Keratinocyte (primary cell): ENCODE measurements around the gene SH3GLB2. TPM values are rescaled to one million over a fixed set of nuclear protein-coding genes. Genes with fewer than 3 reads are reported as not detected.

Experiments used
- DNase-seq: peaks from one replicate; pipeline ENCODE4 v3.0.0-alpha.2; 2011; ENCODE audit warnings: low read depth, missing footprints, low spot score
- FAIRE-seq: peaks from 2 replicates; lab custom pipeline; 2011; peaks lifted over from hg19 to GRCh38; lab: Jason Lieb, UNC
- H2AFZ ChIP-seq: 2 replicates; pipeline ENCODE4 v1.6.0; 2012; ENCODE audit warnings: low read length, control low read depth, inconsistent platforms; ENCODE audit not compliant: control insufficient read depth
- H3K27ac ChIP-seq: 2 replicates; pipeline ENCODE4 v1.5.1; 2011; ENCODE audit warnings: low read length; ENCODE audit not compliant: control insufficient read depth, insufficient read depth
- H3K27me3 ChIP-seq: 3 replicates; pipeline ENCODE4 v1.6.0; 2011; ENCODE audit warnings: low read length; ENCODE audit not compliant: control insufficient read depth, insufficient read depth; ENCODE audit errors: extremely low read depth
- H3K36me3 ChIP-seq, 2 experiments: 2 replicates in 1 of 2; 3 replicates in 1 of 2; pipeline ENCODE4 v1.5.1; 2011; ENCODE audit warnings: low read length in 2 of 2, mild to moderate bottlenecking in 1 of 2; ENCODE audit not compliant: control insufficient read depth in 2 of 2, insufficient read depth in 2 of 2; ENCODE audit errors: extremely low read depth in 1 of 2
- H3K4me1 ChIP-seq: 3 replicates; pipeline ENCODE4 v1.5.1; 2011; ENCODE audit warnings: low read length; ENCODE audit not compliant: control insufficient read depth, insufficient read depth; ENCODE audit errors: extremely low read depth
- H3K4me2 ChIP-seq: 3 replicates; pipeline ENCODE4 v1.6.0; 2011; ENCODE audit warnings: low read depth, low read length; ENCODE audit not compliant: control insufficient read depth, insufficient read depth; ENCODE audit errors: extremely low read depth
- H3K4me3 ChIP-seq, 3 experiments: fragments of 200-600 bp in 1 of 3; sonication (generic) in 1 of 3; 2 replicates in 2 of 3; 3 replicates in 1 of 3; pipeline ENCODE4 v1.5.1; 2011 to 2016; ENCODE audit warnings: low read length in 3 of 3, mild to moderate bottlenecking in 3 of 3, control low read depth in 2 of 3, inconsistent platforms in 1 of 3, low read depth in 1 of 3, mixed read lengths in 1 of 3, mixed run types in 1 of 3, moderate library complexity in 1 of 3; ENCODE audit not compliant: control insufficient read depth in 2 of 3, insufficient read depth in 2 of 3; ENCODE audit errors: extremely low read depth in 1 of 3
- H3K79me2 ChIP-seq: 2 replicates; pipeline ENCODE4 v1.6.0; 2012; ENCODE audit warnings: low read length; ENCODE audit not compliant: control insufficient read depth, insufficient read depth
- H3K9ac ChIP-seq: 3 replicates; pipeline ENCODE4 v1.6.0; 2011; ENCODE audit warnings: low read length; ENCODE audit not compliant: control insufficient read depth, insufficient read depth; ENCODE audit errors: extremely low read depth
- H3K9me1 ChIP-seq: 3 replicates; pipeline ENCODE4 v1.6.0; 2011; ENCODE audit warnings: low read length; ENCODE audit not compliant: control insufficient read depth, insufficient read depth; ENCODE audit errors: extremely low read depth
- H3K9me3 ChIP-seq: 2 replicates; pipeline ENCODE4 v1.5.1; 2012; ENCODE audit warnings: low read depth, low read length; ENCODE audit not compliant: control insufficient read depth
- H4K20me1 ChIP-seq: 3 replicates; pipeline ENCODE4 v1.6.0; 2011; ENCODE audit warnings: low read length; ENCODE audit not compliant: control insufficient read depth, insufficient read depth; ENCODE audit errors: extremely low read depth
- EZH2 ChIP-seq: IDR thresholded peaks from one replicate; pipeline ENCODE4 v1.6.1; 2012; ENCODE audit warnings: inconsistent platforms, mild to moderate bottlenecking, low read length, moderate library complexity
- dilution Hi-C: fragments of 300-500 bp; cut with MboI; formaldehyde crosslinking; loops from one replicate; pipeline ENCODE4 v1.7.0; 2020; ENCODE audit warnings: low sequenced_read_pairs; ENCODE audit not compliant: extremely low pct_ligation_motif_present
- polyA plus RNA-seq, 5 experiments: library from polyadenylated mRNA; depleted of rRNA in 3 of 5; stranded (reverse) in 3 of 5; stranded (forward) in 1 of 5; unstranded in 1 of 5; fragments of >200 nt; gene quantifications; 1 replicate in 1 of 5; 2 replicates in 3 of 5; 3 replicates in 1 of 5; pipeline versions ENCODE4 v1.2.1 to v1.2.3, GENCODE V29; 2011 to 2012; ENCODE audit warnings: missing spikeins in 2 of 5, low read depth in 1 of 5, low replicate concordance in 1 of 5
- TF ChIP-seq, protein P1 (sequence below), 3 experiments: IDR thresholded peaks in 1 of 3; conservative IDR thresholded peaks in 1 of 3; optimal IDR thresholded peaks in 1 of 3; 2 replicates in 2 of 3; 3 replicates in 1 of 3; pipeline versions ENCODE3 to v1.5.1; 2011; ENCODE audit warnings: low read length in 3 of 3, mild to moderate bottlenecking in 3 of 3, moderate library complexity in 2 of 3, control low read depth in 1 of 3, inconsistent platforms in 1 of 3; ENCODE audit not compliant: insufficient read depth in 2 of 3; ENCODE audit errors: extremely low read depth in 1 of 3

Gene SH3GLB2
- polyA plus RNA-seq, 1 donor (not counting 4 experiments of a cell fraction or from before 2014, with no cell fraction given): 37.1 TPM

DNA sequence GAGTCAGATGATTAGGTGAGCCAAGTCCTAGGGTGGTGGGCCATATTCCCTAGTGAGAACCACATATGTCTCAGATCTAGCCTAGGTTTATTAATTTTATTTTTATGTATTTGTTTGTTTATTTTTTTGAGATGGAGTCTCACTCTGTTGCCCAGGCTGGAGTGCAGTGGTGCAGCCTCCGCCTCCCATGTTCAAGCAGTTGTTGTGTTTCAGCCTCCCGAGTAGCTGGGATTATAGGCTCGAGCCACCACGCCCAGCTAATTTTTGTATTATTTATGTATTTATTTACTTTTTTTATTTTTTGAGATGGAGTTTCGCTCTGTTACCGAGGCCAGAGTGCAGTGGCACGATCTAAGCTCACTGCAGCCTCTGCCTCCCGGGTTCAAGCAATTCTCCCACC lies 44.6 kb downstream of the SH3GLB2 start:
- Histone ChIP-seq H3K79me2 (no peaks in the 10 kb centered on the region), H3K9me1 (no peaks in the 10 kb centered on the region), H3K9ac (no peak overlapping the region), H4K20me1 (no peaks in the 10 kb centered on the region), H3K9me3 (no peaks in the 10 kb centered on the region), H3K27ac (no peak overlapping the region), H3K4me3 (no peak overlapping the region), H3K36me3 (peaks cover 29 to 35% of the 10 kb centered on the region in 2 experiments), H3K4me1 (peaks cover 17% of the 10 kb centered on the region), H3K4me2 (no peak overlapping the region), H2AFZ (no peak overlapping the region), H3K27me3 (no peaks in the 10 kb centered on the region)
- dilution Hi-C loops: no loop called here
- TF ChIP-seq, protein P1, sequence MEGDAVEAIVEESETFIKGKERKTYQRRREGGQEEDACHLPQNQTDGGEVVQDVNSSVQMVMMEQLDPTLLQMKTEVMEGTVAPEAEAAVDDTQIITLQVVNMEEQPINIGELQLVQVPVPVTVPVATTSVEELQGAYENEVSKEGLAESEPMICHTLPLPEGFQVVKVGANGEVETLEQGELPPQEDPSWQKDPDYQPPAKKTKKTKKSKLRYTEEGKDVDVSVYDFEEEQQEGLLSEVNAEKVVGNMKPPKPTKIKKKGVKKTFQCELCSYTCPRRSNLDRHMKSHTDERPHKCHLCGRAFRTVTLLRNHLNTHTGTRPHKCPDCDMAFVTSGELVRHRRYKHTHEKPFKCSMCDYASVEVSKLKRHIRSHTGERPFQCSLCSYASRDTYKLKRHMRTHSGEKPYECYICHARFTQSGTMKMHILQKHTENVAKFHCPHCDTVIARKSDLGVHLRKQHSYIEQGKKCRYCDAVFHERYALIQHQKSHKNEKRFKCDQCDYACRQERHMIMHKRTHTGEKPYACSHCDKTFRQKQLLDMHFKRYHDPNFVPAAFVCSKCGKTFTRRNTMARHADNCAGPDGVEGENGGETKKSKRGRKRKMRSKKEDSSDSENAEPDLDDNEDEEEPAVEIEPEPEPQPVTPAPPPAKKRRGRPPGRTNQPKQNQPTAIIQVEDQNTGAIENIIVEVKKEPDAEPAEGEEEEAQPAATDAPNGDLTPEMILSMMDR (optimal IDR thresholded peaks at IDR 0.05 in 1 of 3, IDR thresholded peaks at IDR 0.05 in 1 of 3, conservative IDR thresholded peaks at IDR 0.05 in 1 of 3; ENCODE audit: extremely low read depth in 1 of 3, insufficient read depth in 2 of 3, low read length in 3 of 3): no peak
- no peak for TF ChIP-seq EZH2
- no peak for DNase-seq
- no peak for FAIRE-seq

DNA sequence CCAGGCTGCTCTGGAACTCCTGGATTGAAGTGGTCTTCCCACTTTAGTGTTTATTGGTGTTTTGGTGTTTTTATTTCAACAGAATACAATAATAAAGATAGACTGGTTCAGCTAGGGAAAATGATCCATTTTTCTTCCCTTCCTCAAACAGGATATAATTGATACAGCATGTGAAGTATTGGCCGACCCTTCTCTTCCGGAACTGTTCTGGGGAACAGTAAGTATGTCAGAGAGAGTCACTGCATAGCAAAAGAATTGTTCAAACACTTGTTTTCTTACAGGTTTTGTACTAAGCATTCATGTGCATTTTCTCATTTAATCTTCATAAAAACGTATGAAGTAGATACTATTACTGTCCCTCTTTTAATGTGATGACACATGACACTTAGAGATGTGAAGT lies 49.0 kb downstream of the SH3GLB2 start:
- no peak for FAIRE-seq
- TF ChIP-seq, protein P1 (optimal IDR thresholded peaks at IDR 0.05 in 1 of 3, IDR thresholded peaks at IDR 0.05 in 1 of 3, conservative IDR thresholded peaks at IDR 0.05 in 1 of 3; ENCODE audit: extremely low read depth in 1 of 3, insufficient read depth in 2 of 3, low read length in 3 of 3): no peak
- TF ChIP-seq EZH2: no peak
- Histone ChIP-seq H3K4me2 (no peak overlapping the region), H3K9me1 (no peaks in the 10 kb centered on the region), H4K20me1 (no peaks in the 10 kb centered on the region), H3K27me3 (no peaks in the 10 kb centered on the region), H3K4me3 (no peak overlapping the region), H3K79me2 (no peaks in the 10 kb centered on the region), H3K4me1 (no peaks in the 10 kb centered on the region), H3K27ac (no peak overlapping the region), H3K9ac (no peak overlapping the region), H3K9me3 (no peaks in the 10 kb centered on the region), H2AFZ (no peak overlapping the region), H3K36me3 (peaks cover 31 to 35% of the 10 kb centered on the region in 2 experiments)
- dilution Hi-C loops: no loop called here
- no peak for DNase-seq
